Esophagus squamous epithelium (tissue), 5 donors: Measurements from ENCODE around the gene FNIP2. TPM values are rescaled to one million over a fixed set of nuclear protein-coding genes. Genes with fewer than 3 reads are reported as not detected.
"Not testable (repeated sequence)": the region's sequence is repeated elsewhere in the genome, so short reads cannot be mapped to it uniquely, and the experiment has no call there.

ENCODE experiments used
- DNase-seq: peaks from one replicate; lab custom pipeline; 2025; lab: John Stamatoyannopoulos, UW
- H3K27ac ChIP-seq, 4 donors: fragments of 200-600 bp; sonication (generic); one replicate each; pipeline ENCODE4 v1.5.1; 2016 to 2019; ENCODE audit warnings: mild to moderate bottlenecking in 1 of 4
- H3K27me3 ChIP-seq, 4 donors: fragments of 200-600 bp; sonication (generic); 1 replicate in 3 of 4; 2 replicates in 1 of 4; pipeline versions ENCODE4 v1.5.1 to v1.6.0; 2017 to 2021; ENCODE audit warnings: antibody characterized with exemption in 1 of 4
- H3K36me3 ChIP-seq, 3 donors: fragments of 200-600 bp; sonication (generic); one replicate each; pipeline ENCODE4 v1.5.1; 2016 to 2019
- H3K4me1 ChIP-seq, 3 donors: fragments of 200-600 bp; sonication (generic); one replicate each; pipeline ENCODE4 v1.5.1; 2017 to 2019
- H3K4me3 ChIP-seq, 4 donors: fragments of 200-600 bp; sonication (generic); 1 replicate in 3 of 4; 2 replicates in 1 of 4; pipeline ENCODE4 v1.5.1; 2016 to 2019; ENCODE audit warnings: mild to moderate bottlenecking in 2 of 4, moderate library complexity in 1 of 4
- H3K9me3 ChIP-seq, 3 donors: fragments of 200-600 bp; sonication (generic); one replicate each; pipeline ENCODE4 v1.5.1; 2016 to 2019
- POLR2A ChIP-seq, 4 donors: fragments of 450-650 bp; IDR thresholded peaks; one replicate each; pipeline ENCODE4 v1.6.1; 2017; ENCODE audit warnings: antibody characterized with exemption in 4 of 4, mild to moderate bottlenecking in 4 of 4, moderate library complexity in 3 of 4
- WGBS, 2 donors: methylation state at CpG; one replicate each; pipeline ENCODE4 v1.1.5; 2018; 5-methylcytosine and 5-hydroxymethylcytosine counted together
- intact Hi-C: fragments of 100-400 bp; cut with DNase I; formaldehyde crosslinking; loops from one replicate; pipeline ENCODE4 v1.15.0; 2022
- total RNA-seq, 4 donors: library from RNA; depleted of rRNA; stranded (reverse); fragments of >200 nt; gene quantifications; one replicate each; pipeline ENCODE4 v1.1.0, GENCODE V29; 2016
- TF ChIP-seq, protein P1 (sequence below), 6 experiments: fragments of 450-650 bp in 4 of 6; fragments of 200-600 bp in 2 of 6; sonication (generic) in 2 of 6; IDR thresholded peaks; one replicate each; pipeline ENCODE4 v1.5.1; 2016 to 2019; ENCODE audit warnings: antibody characterized with exemption in 6 of 6, mild to moderate bottlenecking in 4 of 6, moderate library complexity in 4 of 6
- donor health status: DM: yes; HTN: yes; CAD: no.

FNIP2 gene
- total RNA-seq, 4 donors from 2014 or later, result 6.0 to 28.8 (median 12.4) TPM

DNA sequence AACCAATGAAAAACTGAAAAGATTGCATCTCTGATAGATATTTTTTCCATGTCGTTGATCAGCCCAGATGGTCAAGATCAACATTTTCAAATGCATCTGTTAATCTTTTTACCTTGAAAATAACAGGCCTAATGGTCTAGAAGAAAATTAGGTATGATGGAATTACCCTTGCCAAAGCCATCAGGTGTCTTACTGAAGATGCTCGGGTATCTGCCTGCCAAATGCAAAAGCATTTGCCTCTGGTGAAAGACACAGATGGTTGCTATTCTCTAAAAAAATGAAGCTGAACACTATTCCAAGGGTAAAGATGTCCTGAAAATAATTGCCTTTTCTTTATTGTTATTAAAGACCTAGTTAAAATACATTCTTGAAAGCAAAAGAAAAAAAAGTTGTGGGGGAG lies 126.0 kb downstream of the FNIP2 start:
- intact Hi-C loops, result no loop called here
- no peak for TF ChIP-seq POLR2A (IDR thresholded peaks at IDR 0.05)
- TF ChIP-seq, protein P1, sequence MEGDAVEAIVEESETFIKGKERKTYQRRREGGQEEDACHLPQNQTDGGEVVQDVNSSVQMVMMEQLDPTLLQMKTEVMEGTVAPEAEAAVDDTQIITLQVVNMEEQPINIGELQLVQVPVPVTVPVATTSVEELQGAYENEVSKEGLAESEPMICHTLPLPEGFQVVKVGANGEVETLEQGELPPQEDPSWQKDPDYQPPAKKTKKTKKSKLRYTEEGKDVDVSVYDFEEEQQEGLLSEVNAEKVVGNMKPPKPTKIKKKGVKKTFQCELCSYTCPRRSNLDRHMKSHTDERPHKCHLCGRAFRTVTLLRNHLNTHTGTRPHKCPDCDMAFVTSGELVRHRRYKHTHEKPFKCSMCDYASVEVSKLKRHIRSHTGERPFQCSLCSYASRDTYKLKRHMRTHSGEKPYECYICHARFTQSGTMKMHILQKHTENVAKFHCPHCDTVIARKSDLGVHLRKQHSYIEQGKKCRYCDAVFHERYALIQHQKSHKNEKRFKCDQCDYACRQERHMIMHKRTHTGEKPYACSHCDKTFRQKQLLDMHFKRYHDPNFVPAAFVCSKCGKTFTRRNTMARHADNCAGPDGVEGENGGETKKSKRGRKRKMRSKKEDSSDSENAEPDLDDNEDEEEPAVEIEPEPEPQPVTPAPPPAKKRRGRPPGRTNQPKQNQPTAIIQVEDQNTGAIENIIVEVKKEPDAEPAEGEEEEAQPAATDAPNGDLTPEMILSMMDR (IDR thresholded peaks at IDR 0.05), result no peak
- Histone ChIP-seq H3K27ac (no peak overlapping the region), H3K4me3 (no peak overlapping the region), H3K4me1 (peaks cover 0 to 7% (median 0%) of the 10 kb centered on the region in 3 donors), H3K9me3 (no peaks in the 10 kb centered on the region), H3K36me3 (peaks cover 0 to 58% (median 6%) of the 10 kb centered on the region in 3 donors), H3K27me3 (no peaks in the 10 kb centered on the region)
- WGBS, 2 donors, result 60 to 69% methylated on average over 2 of the region's 2 CpGs
- DNase-seq, result no peak

DNA sequence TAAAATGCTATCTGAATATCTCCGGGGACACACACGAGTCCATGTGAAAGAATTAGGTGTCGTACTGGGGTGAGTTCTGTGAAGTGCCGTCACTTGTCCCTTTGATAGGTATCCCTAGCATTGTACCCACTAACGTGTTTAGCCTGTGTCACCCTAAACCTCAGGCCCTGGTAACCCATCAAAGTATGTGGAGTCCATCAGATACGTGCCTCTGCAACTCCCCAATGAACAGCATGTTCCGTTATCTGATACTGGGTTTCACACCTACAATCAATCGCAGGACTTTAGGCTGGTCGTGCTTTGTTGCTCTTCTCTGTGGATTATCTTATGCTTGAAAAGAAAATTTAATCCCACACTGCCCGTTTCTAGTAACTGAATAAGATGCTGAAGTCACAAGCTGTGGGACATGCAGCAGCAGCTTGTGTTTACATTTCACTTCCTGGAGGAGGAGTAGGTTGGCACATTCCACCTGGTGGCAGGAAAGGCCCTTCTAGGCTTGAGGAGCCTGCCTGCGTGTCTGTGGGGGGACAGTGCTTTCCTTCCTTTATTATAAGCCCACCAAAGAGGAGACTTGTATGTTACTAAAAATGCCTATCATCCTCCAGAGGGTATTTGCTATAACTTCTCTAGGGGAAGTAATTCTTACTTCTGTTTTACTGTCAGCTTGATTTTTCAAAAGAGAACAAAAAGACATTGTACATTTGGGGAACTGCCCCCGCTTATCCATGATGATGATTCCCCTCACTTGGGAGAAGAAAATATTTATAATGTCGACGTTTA lies 127.2 kb downstream of the FNIP2 start:
- 64 to 72% methylated on average over 11 to 13 of the region's 14 CpGs for WGBS, 2 donors
- TF ChIP-seq, protein P1 (IDR thresholded peaks at IDR 0.05), result peak in 2 of 6 experiments; percentile 6 to 18
- TF ChIP-seq POLR2A (IDR thresholded peaks at IDR 0.05), result no peak
- H3K36me3 ChIP-seq, result peaks cover 0 to 62% (median 6%) of the 10 kb centered on the region in 3 donors
- no peaks in the 10 kb centered on the region for H3K9me3 ChIP-seq
- no peak for DNase-seq
- no peak overlapping the region for H3K27ac ChIP-seq
- no peaks in the 10 kb centered on the region for H3K27me3 ChIP-seq
- no peak overlapping the region for H3K4me3 ChIP-seq
- peaks cover 0 to 7% (median 0%) of the 10 kb centered on the region in 3 donors for H3K4me1 ChIP-seq
- intact Hi-C loops, result no loop called here

DNA sequence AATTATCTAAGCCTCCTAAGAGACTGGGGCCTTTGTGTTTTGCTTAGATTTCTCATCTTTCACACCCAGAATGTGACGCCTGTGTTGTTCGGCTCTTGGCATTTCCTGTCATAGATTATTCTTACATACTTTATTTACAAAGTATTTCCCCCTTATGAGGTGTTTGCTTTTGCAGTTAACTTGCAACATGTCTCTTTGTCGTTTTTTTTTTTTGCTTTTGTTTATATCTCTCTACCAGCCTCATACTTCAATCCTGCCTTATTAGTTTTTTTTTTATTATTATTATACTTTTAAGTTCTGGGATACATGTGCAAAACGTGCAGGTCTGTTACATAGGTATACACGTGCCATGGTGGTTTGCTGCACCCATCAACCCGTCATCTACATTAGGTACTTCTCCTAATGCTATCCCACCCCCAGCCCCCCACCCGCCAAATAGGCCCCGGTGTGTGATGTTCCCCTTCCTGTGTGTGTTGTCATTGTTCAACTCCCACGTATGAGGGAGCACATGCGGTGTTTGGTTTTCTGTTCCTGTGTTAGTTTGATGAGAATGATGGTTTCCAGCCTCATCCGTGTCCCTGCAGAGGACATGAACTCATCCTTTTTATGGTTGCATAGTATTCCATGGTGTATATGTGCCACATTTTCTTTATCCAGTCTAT lies 127.9 kb downstream of the FNIP2 start:
- H3K27me3 ChIP-seq, H3K4me1 ChIP-seq, H3K27ac ChIP-seq, H3K9me3 ChIP-seq, H3K4me3 ChIP-seq, intact Hi-C loops, DNase-seq: not testable (repeated sequence)
- 81 to 83% methylated on average over 10 to 11 of the region's 11 CpGs for WGBS, 2 donors
- peaks cover 0 to 58% (median 6%) of the 10 kb centered on the region in 3 donors for H3K36me3 ChIP-seq

DNA sequence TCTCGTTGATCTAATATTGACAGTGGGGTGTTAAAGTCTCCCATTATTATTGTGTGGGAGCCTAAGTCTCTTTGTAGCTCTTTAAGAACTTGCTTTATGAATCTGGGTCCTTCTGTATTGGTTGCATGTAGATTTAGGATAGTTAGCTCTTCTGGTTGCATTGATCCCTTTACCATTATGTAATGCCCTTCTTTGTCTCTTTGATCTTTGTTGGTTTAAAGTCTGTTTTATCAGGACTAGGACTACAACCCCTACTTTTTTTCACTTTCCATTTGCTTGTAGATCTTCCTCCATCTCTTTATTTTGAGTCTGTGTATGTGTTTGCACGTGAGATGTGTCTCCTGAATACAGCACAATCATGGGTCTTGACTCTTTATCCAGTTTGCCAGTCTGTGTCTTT lies 131.6 kb downstream of the FNIP2 start:
- Histone ChIP-seq H3K36me3 (peaks cover 0 to 71% (median 0%) of the 10 kb centered on the region in 3 donors), H3K4me1 (peaks cover 0 to 13% (median 0%) of the 10 kb centered on the region in 3 donors)
- H3K4me3 ChIP-seq, H3K27ac ChIP-seq, DNase-seq, intact Hi-C loops, H3K9me3 ChIP-seq, H3K27me3 ChIP-seq: not testable (repeated sequence)
- 90 to 91% methylated on average over 2 of the region's 2 CpGs for WGBS, 2 donors

DNA sequence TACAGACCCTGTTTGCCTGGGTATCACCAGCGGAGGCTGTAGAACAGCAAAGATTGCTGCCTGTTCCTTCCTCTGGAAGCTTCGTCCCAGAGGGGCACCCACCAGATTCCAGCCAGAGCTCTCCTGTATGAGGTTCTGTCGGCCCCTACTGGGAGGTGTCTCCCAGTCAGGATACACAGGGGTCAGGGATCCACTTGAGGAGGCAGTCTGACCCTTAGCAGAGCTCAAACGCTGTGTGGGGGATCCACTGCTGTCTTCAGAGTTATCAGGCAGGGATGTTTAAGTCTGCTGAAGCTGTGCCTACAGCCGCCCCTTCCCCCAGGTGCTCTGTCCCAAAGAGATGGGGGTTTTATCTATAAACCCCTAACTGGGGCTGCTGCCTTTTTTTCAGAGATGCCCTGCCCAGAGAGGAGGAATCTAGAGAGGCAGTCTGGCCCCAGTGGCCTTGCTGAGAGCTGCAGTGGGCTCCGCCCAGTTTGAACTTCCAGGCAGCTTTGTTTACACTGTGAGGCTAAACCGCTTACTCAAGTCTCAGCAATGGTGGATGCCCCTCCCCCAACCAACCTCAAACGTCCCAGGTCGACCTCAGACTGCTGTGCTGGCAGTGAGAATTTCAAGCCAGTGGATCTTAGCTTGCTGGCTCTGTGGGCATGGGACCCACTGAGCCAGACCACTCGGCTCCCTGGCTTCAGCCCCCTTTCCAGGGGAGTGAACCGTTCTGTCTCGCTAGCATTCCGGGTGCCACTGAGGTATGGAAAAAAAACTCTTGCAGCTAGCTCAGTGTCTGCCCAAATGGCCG lies 133.7 kb downstream of the FNIP2 start:
- H3K36me3 ChIP-seq, result peaks cover 0 to 65% (median 0%) of the 10 kb centered on the region in 3 donors
- H3K9me3 ChIP-seq, intact Hi-C loops, H3K4me3 ChIP-seq, DNase-seq, H3K27me3 ChIP-seq, H3K4me1 ChIP-seq, H3K27ac ChIP-seq: not testable (repeated sequence)
- WGBS, 2 donors, result 46 to 80% methylated on average over 3 to 5 of the region's 14 CpGs

DNA sequence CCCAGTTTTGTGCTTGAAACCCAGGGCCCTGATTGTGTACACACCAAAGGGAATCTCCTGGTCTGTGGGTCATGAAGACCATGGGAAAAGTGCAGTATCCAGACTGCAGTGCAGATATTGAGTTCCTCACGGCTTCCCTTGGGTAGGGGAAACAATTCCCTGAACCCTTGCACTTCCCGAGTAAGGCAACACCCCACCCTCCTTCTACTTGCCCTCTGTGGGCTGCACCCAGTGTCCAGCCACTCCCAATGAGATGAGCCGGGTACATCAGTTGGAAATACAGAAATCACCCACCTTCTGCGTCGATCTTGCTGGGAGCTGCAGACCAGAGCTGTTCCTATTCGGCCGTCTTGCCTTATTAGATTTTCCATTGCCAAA lies 134.2 kb downstream of the FNIP2 start:
- peaks cover 0 to 62% (median 0%) of the 10 kb centered on the region in 3 donors for H3K36me3 ChIP-seq
- no peak for DNase-seq
- intact Hi-C loops, result no loop called here

More for the DNA sequence above, 134.2 kb downstream of the FNIP2 start:
- no peak overlapping the region for H3K4me3 ChIP-seq
- H3K9me3 ChIP-seq, result no peaks in the 10 kb centered on the region
- 94 to 96% methylated on average over 7 of the region's 7 CpGs for WGBS, 2 donors
- H3K4me1 ChIP-seq, result peaks cover 0 to 6% (median 0%) of the 10 kb centered on the region in 3 donors
- TF ChIP-seq, protein P1 (IDR thresholded peaks at IDR 0.05), result no peak
- no peak for TF ChIP-seq POLR2A (IDR thresholded peaks at IDR 0.05)
- no peak overlapping the region for H3K27ac ChIP-seq
- H3K27me3 ChIP-seq, result no peaks in the 10 kb centered on the region
